Measurements from ENCODE around the gene SOAT2.

SOAT2 gene, protein sequence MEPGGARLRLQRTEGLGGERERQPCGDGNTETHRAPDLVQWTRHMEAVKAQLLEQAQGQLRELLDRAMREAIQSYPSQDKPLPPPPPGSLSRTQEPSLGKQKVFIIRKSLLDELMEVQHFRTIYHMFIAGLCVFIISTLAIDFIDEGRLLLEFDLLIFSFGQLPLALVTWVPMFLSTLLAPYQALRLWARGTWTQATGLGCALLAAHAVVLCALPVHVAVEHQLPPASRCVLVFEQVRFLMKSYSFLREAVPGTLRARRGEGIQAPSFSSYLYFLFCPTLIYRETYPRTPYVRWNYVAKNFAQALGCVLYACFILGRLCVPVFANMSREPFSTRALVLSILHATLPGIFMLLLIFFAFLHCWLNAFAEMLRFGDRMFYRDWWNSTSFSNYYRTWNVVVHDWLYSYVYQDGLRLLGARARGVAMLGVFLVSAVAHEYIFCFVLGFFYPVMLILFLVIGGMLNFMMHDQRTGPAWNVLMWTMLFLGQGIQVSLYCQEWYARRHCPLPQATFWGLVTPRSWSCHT

DNA sequence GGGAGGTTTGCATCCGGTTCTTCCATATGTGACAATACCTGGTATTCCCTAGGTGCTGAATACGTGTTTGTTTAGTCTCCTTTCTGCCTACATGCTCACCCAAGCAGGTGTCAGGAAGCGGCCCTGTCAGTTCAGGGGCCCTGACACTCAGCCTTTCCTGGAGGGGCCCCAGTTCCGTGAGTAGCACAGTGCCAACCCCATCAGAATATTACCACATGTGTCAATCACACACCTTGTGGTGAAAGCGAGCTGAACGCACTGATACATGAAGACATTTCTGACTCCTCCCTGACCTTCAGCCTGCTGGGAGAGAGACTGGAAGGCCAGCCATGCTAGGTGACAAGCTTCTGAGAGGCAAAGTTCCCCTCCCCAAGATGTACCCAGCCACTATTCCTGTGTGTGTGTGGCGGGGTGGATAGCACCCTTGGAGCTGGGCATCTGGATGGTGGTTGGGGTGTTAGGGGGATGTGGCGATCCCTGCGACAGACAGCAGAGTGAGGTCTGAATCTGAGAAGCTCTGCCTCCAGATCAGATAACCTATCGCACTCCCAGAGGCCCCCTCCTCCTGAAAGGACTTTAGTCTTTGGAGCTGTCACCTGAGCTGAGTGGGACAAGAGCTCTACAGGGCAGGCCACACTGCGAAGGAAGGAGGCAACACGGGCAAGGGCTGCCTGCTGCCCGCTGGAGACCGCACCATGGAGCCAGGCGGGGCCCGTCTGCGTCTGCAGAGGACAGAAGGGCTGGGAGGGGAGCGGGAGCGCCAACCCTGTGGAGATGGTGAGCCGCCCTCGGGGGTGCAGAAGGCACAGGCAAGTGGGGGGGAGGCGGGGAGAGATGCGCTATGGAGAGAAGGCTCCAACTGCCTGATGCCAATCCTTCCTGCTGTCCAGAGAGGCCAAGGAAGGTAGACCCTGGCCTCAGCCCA is at the start of gene SOAT2:
Gene SOAT2 (plus strand): TSS at position 604 of the 925 bp plus-strand sequence. CDS start 92 bp downstream, at position 696.
- peak; percentile 75 for DNase-seq

DNA sequence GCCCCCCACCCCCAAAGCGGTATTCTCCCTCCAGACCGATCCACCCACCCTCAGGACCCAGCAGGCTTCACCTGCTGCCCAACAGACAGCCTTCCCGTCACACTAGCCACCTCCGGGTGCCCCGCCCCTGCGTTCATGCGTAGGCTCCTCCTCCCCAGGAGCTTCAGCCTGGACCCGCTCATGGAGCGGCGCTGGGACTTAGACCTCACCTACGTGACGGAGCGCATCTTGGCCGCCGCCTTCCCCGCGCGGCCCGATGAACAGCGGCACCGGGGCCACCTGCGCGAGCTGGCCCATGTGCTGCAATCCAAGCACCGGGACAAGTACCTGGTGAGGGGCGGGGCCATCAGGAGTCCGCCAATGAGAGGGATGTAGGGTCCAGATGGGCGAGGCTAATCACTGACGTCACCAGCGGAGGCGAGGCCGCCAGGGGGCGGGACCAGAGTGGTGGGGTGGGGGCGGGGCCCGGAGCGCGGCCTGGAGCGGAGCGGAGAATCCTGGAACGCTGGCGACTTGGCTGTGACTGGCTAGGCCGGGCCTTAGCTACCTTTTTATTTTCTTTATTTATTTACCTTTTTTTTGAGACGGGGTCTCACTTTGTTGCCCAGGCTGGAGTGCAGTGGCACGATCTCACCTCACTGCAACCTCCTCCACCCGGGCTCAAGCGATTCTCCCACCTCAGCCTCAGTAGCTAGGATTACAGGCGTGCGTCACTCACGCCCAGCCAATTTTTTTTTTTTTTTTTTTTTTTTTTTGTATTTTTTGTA is 49.0 kb upstream of the SOAT2 start:
- DNase-seq = peak; percentile 97

DNA sequence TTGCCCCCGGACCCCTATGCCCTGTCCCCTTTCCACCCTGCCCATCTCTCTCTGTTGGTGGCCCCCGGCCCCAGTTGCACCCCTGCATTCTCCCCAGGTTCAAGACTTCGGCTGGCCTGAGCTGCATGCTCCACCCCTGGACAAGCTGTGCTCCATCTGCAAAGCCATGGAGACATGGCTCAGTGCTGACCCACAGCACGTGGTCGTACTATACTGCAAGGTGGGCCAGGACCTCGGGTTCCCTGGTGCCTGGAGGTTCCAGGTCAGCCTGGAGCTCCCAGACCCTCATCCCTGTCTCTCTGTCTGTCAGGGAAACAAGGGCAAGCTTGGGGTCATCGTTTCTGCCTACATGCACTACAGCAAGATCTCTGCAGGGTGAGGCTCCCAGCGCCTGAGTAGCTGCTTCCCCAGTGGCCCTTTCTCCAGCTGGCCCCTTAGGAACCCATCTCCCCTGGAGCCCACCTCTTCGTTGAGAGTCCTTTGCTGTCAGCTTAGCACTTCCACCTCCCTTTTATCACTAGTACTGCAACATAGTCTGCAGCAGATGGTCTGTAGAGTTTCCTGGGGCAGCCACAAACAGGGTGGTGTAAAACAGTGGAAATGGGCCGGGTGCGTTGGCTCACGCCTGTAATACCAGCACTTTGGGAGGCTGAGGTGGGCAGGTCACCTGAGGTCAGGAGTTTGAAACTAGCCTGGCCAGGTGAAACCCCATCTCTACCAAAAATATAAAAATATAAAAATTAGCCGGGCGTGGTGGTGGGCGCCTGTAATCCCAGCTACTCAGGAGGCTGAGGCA is 47.6 kb upstream of the SOAT2 start:
- DNase-seq = no peak

- no peak for DNase-seq
Observed at GRCh38 chr12:53056296-53056695, 47.0 kb upstream of the SOAT2 start.

- DNase-seq = no peak
Observed at GRCh38 chr12:53056901-53057300, 46.4 kb upstream of the SOAT2 start.

DNA sequence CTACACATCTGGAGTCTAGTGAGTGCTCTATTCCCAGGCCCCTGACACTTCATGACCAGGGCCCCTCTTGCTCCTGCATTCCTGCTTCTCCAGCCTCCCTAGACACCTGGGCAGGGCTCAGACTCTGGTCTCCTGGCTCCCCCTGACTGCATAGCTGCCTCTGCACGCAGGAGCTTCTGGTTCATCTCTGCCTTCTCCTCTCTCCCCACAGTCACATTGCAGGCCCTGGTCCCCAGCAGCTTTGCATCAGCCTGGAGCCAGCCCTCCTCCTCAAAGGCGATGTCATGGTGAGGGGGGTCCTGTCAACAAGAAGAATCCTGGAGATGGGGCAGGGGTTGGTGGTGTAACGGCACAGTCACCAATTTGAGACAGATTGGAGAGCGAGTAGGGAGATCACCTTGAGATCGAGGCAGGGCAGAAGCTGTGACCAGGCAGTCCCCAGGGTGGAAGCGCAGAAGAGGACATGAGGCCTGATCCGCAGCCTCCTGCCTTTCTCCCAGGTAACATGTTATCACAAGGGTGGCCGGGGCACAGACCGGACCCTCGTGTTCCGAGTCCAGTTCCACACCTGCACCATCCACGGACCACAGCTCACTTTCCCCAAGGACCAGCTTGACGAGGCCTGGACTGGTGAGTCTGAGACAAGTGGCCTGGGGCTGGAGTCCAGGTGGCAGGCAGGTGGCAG is 45.3 kb upstream of the SOAT2 start:
- DNase-seq = no peak

DNA sequence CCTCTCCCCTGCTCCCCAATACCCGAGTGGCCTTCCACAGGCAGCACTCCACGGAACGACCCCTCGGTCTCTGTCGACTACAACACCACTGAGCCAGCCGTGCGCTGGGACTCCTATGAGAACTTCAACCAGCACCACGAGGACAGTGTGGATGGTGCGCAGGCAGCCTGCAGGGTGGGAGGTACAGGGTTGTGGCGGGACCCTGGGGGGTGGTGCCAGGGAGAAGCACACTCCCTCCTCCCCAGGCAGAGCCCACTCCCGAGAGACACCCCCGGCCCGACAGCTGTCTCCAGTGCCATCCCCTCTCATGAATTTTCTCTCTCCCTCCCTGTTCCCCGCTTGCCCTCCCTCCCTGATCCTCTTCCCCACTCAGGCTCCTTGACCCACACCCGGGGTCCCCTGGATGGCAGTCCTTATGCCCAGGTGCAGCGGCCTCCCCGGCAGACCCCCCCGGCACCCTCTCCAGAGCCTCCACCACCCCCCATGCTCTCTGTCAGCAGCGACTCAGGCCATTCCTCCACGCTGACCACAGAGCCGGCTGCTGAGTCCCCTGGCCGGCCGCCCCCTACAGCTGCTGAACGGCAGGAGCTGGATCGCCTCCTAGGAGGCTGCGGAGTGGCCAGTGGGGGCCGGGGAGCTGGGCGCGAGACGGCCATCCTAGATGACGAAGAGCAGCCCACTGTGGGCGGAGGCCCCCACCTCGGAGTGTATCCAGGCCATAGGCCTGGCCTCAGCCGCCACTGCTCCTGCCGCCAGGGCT is 44.4 kb upstream of the SOAT2 start:
- no peak for DNase-seq

DNA sequence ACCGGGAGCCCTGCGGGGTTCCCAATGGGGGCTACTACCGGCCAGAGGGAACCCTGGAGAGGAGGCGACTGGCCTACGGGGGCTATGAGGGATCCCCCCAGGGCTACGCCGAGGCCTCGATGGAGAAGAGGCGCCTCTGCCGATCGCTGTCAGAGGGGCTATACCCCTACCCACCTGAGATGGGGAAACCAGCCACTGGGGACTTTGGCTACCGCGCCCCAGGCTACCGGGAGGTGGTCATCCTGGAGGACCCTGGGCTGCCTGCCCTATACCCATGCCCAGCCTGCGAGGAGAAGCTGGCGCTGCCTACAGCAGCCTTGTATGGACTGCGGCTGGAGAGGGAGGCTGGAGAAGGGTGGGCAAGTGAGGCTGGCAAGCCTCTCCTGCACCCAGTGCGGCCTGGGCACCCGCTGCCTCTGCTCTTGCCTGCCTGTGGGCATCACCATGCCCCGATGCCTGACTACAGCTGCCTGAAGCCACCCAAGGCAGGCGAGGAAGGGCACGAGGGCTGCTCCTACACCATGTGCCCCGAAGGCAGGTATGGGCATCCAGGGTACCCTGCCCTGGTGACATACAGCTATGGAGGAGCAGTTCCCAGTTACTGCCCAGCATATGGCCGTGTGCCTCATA is 43.7 kb upstream of the SOAT2 start:
- no peak for DNase-seq

GRCh38 chr12:53060064-53060720 is 43.1 kb upstream of the SOAT2 start:
- no peak for DNase-seq

DNA sequence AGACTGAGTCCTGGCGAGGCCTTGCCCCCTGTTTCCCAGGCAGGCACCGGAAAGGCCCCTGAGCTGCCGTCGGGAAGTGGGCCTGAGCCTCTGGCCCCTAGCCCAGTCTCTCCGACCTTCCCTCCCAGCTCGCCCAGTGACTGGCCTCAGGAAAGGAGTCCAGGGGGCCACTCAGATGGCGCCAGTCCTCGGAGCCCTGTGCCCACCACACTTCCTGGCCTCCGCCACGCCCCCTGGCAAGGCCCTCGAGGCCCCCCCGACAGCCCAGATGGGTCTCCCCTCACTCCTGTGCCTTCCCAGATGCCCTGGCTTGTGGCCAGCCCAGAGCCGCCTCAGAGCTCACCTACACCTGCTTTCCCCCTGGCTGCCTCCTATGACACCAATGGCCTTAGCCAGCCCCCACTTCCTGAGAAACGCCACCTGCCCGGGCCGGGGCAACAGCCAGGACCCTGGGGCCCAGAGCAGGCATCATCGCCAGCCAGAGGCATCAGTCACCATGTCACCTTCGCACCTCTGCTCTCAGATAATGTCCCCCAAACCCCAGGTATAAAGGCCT is 42.5 kb upstream of the SOAT2 start:
- no peak for DNase-seq

GRCh38 chr12:53061404-53062010 is 41.8 kb upstream of the SOAT2 start:
- DNase-seq = no peak

DNA sequence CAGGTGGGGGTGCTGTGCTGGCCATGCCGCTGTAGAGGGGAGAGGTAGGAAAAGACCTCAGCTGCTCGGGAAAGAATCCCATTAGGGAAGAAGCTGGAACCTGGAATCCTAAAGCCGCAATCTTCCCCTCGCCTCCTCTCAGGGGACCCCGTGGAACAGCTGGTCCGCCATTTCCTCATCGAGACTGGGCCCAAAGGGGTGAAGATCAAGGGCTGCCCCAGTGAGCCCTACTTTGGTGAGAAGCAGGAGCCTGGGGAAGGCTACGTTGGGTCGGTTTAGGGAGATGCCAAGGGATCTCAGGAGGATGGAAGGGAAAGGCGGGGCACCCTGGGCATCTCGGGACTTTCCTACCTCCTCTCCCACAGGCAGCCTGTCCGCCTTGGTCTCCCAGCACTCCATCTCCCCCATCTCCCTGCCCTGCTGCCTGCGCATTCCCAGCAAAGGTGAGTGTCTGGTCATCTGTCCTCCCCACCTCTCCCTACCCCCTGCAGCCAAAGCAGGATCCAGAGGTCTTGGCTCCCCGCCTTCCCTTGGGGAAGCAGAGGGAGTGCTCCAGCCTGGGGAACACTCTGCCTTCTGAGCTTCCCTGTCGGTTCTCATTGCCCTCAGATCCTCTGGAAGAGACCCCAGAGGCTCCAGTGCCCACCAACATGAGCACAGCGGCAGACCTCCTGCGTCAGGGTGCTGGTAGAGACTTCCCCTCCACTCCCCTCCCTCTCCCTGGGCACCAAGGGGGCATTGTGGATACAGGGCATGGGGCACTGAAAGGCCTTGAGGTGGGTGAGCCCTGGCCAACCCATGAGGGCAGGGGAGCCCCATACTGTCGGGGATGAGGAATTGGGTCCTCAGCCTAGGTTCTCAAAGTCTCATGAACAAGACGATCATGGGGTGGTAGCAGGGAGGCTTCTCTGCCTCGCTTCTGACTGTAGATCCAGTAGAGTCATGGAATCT is 41.0 kb upstream of the SOAT2 start:
- DNase-seq = no peak

GRCh38 chr12:53062977-53063707 is 40.1 kb upstream of the SOAT2 start:
- no peak for DNase-seq

DNA sequence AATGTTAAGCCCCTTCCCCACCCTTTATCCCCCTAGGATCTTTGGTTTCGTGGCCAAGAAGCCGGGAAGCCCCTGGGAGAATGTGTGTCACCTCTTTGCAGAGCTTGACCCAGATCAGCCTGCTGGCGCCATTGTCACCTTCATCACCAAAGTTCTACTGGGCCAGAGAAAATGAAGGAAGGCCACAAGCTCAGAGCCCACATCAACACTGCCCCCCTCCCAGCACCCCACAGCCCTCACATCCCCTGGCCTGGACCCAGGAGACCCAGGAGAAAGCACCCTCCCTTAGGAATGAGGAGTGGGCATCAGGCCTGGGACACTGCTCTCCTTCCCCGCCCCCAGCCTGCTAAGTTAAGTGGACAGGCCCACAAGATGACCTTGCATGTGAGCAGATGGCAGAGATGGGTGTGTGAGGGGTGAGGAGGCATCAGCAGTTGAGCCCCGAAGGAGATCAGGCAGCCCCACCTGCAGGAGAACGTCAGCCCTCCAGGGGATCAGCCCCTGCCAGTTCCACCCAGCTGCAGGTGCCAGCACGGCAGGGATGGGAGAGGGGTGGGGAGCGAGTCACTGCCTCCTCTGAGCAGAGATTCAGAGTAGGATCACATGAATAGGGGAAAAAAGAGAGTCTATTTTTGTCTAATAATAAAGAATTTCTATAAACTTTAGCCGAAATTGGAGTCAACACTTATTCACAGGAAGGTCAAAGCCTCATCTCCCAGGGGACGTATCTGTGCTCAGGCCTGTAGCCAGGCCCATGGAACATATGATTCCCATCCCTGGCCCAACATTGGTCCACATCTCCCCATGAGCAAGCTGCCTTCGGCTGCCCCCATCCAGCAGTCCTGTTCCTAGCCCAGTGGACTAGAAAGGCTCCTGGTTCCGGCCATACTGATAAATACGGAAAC is 39.3 kb upstream of the SOAT2 start:
- peak; percentile 44 for DNase-seq

DNA sequence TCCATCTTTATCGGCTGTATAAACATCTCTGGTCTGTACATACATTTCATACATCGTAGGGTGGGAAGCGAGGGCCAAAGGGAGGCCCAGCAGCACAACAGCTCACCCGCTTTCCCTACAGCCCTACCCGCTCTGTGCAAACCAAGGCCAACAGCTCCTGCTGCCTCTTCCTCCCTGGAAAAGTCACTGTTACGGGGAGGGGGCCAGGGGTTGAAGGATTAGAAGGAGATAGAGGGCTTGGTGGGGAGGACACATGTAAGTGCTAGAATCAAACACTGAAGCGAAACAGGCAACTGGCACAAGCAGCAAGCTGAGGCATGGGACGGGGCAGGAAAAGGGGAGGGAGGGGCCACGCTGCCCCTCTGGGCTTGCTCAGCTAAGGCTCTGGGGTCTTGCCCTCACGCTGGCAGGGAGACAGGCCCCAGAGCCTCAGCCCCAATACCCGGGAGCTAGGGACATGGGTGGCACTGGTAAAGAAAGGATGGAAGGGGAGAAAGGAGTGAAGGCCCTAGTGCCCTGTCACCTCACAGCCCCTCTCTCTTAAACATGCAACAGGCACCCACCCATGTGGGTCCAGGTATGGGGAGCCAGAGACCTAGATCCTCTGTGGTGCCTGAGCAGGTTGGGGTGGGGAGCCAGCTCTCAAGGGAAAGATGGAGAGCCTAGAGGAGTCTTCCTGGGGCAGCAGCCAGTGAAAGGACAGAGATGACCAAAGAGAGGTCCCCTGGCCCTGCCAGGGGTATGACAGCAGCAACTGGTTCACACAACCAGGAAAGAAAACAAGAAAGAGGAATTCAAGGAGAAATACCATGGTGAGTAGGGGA is 38.5 kb upstream of the SOAT2 start:
- DNase-seq = peak; percentile 48

Measured in activated CD8-positive, alpha-beta memory T cell treated with anti-CD3 and anti-CD28 coated beads, Interleukin-2, amount 50 U/mL, for 48 hours (primary cell).